Activated B cell treated with CpG ODN at 0.5 μM for 24 hours (primary cell): Measurements from ENCODE around the gene RETREG3. TPM values are rescaled to one million over a fixed set of nuclear protein-coding genes. Genes with fewer than 3 reads are reported as not detected.
"Not testable (repeated sequence)": the region's sequence is repeated elsewhere in the genome, so short reads cannot be mapped to it uniquely, and the experiment has no call there.

Source experiments
- ATAC-seq: fragments of 200-7000 bp; cut with Tn5 transposase; one replicate; pipeline ENCODE4 v1.10.0; 2021; ENCODE audit warnings: low read depth, mild to moderate bottlenecking, moderate library complexity
- CTCF ChIA-PET: fragments of 350-600 bp; sonication (Branson Sonifier 250); formaldehyde crosslinking; loops from one replicate; lab custom pipeline; 2021; ENCODE audit warnings: antibody characterized with exemption; lab: Charles Lee
- POLR2A ChIA-PET: fragments of 350-600 bp; sonication (Branson Sonifier 250); formaldehyde crosslinking; loops from one replicate; lab custom pipeline; 2021; ENCODE audit warnings: antibody characterized with exemption; lab: Charles Lee
- DNase-seq: peaks from one replicate; pipeline ENCODE4 v3.0.0; 2022
- H3K27ac Mint-ChIP-seq: one replicate; pipeline ENCODE4 v1.8.0; 2020; ENCODE audit warnings: mixed read lengths
- H3K27me3 Mint-ChIP-seq: one replicate; pipeline ENCODE4 v1.8.0; 2021; ENCODE audit warnings: mixed read lengths
- H3K36me3 Mint-ChIP-seq: one replicate; pipeline ENCODE4 v1.8.0; 2021; ENCODE audit warnings: low read depth, mixed read lengths
- H3K4me1 Mint-ChIP-seq: one replicate; pipeline ENCODE4 v1.8.0; 2021; ENCODE audit warnings: mixed read lengths
- H3K4me3 Mint-ChIP-seq: one replicate; pipeline ENCODE4 v1.8.0; 2020; ENCODE audit warnings: mild to moderate bottlenecking, mixed read lengths
- H3K9me3 Mint-ChIP-seq: one replicate; pipeline ENCODE4 v1.8.0; 2020; ENCODE audit warnings: mixed read lengths
- CTCF ChIP-seq: fragments of 200-600 bp; IDR thresholded peaks from one replicate; pipeline ENCODE4 v1.8.0; 2022; ENCODE audit warnings: antibody characterized with exemption, mild to moderate bottlenecking
- intact Hi-C: fragments of 100-400 bp; cut with micrococcal nuclease; formaldehyde crosslinking; loops from one replicate; pipeline ENCODE4 v1.15.1; 2024
- total RNA-seq: library from RNA; stranded (reverse); gene quantifications from 2 replicates; pipeline ENCODE4 v1.2.3, GENCODE V29; 2022

The RETREG3 gene
- total RNA-seq, 1 donor from 2014 or later = 63.5 TPM

- CTCF ChIA-PET = interaction anchor here (2.2 kb wide), 1 partner anchor 23 kb away, joined by 11 read pairs; the partner anchor contains the start of gene PSMC3IP
- intact Hi-C loops = no loop called here
Measured at GRCh38 chr17:42555122-42555622, 54.0 kb downstream of the RETREG3 start.

GRCh38 chr17:42554250-42555121 lies 54.7 kb downstream of the RETREG3 start:
- CTCF ChIA-PET = interaction anchor here (2.2 kb wide), 1 partner anchor 24 kb away, joined by 11 read pairs; the partner anchor contains the start of gene PSMC3IP
- no peaks in the 10 kb centered on the region for H3K27me3 Mint-ChIP-seq
- H3K36me3 Mint-ChIP-seq = peaks cover 2% of the 10 kb centered on the region
- no peaks in the 10 kb centered on the region for H3K9me3 Mint-ChIP-seq
- peak overlapping the region; percentile 93 for H3K27ac Mint-ChIP-seq
- intact Hi-C loops = loop anchor here (1.0 kb wide), 4 partner anchors 8 to 55 kb away; partner anchors contain the start of genes COASY, NAGLU, RETREG3 and TUBG1
- peaks cover 27% of the 10 kb centered on the region for H3K4me1 Mint-ChIP-seq
- H3K4me3 Mint-ChIP-seq = peak overlapping the region; percentile 93
- no peak for TF ChIP-seq CTCF
- DNase-seq = peak; percentile 88
- POLR2A ChIA-PET = interaction anchor here (0.6 to 2.7 kb wide), 34 partner anchors 9 to 807 kb away, joined by 3 to 33 read pairs (median 4); partner anchors contain the start of genes BECN1, COA3, MLX and NAGLU
- peak; percentile 89 for ATAC-seq

More at GRCh38 chr17:42555122-42555622, 54.0 kb downstream of the RETREG3 start:
- Mint-ChIP-seq H3K27ac (peak overlapping the region; percentile 93), H3K4me3 (peak overlapping the region; percentile 93), H3K36me3 (peaks cover 2% of the 10 kb centered on the region), H3K9me3 (no peaks in the 10 kb centered on the region), H3K4me1 (peaks cover 27% of the 10 kb centered on the region), H3K27me3 (no peaks in the 10 kb centered on the region)
- DNase-seq (no peak), ATAC-seq (peak; percentile 4)
- POLR2A ChIA-PET = interaction anchor here (0.6 to 2.7 kb wide), 30 partner anchors 8 to 807 kb away, joined by 3 to 33 read pairs (median 4); partner anchors contain the start of genes BECN1, COA3, MLX and NAGLU
- no peak for TF ChIP-seq CTCF

GRCh38 chr17:42553866-42554249 lies 55.3 kb downstream of the RETREG3 start:
- no peak for TF ChIP-seq CTCF
- peak overlapping the region; percentile 93 for H3K4me3 Mint-ChIP-seq
- DNase-seq (no peak), ATAC-seq (no peak)
- peak overlapping the region; percentile 93 for H3K27ac Mint-ChIP-seq
- H3K4me1 Mint-ChIP-seq = peaks cover 32% of the 10 kb centered on the region
- H3K36me3 Mint-ChIP-seq = peaks cover 2% of the 10 kb centered on the region
- intact Hi-C loops = loop anchor here (1.0 kb wide), 4 partner anchors 8 to 55 kb away; partner anchors contain the start of genes COASY, NAGLU, RETREG3 and TUBG1
- ChIA-PET CTCF (interaction anchor here (2.2 kb wide), 1 partner anchor 24 kb away, joined by 11 read pairs; the partner anchor contains the start of gene PSMC3IP), POLR2A (interaction anchor here (0.8 to 2.7 kb wide), 18 partner anchors 8 to 808 kb away, joined by 3 to 33 read pairs (median 4); partner anchors contain the start of genes BECN1, MLX, NAGLU and PSMC3IP)
- no peaks in the 10 kb centered on the region for H3K27me3 Mint-ChIP-seq
- H3K9me3 Mint-ChIP-seq = no peaks in the 10 kb centered on the region

GRCh38 chr17:42553161-42553818 lies 55.9 kb downstream of the RETREG3 start:
- Mint-ChIP-seq H3K36me3 (peaks cover 2% of the 10 kb centered on the region), H3K4me3 (peak overlapping the region; percentile 93), H3K9me3 (no peaks in the 10 kb centered on the region), H3K4me1 (peaks cover 35% of the 10 kb centered on the region), H3K27me3 (no peaks in the 10 kb centered on the region), H3K27ac (peak overlapping the region; percentile 93)
- DNase-seq (no peak), ATAC-seq (no peak)
- no peak for TF ChIP-seq CTCF
- ChIA-PET CTCF (interaction anchor here (2.2 kb wide), 1 partner anchor 25 kb away, joined by 11 read pairs; the partner anchor contains the start of gene PSMC3IP), POLR2A (interaction anchor here (1.1 to 2.7 kb wide), 5 partner anchors 10 to 56 kb away, joined by 4 to 33 read pairs (median 26); partner anchors contain the start of genes MLX, NAGLU, PSMC3IP and RETREG3)
- intact Hi-C loops = no loop called here

GRCh38 chr17:42552736-42553135 lies 56.4 kb downstream of the RETREG3 start, which contains the start of gene HSD17B1:
Gene HSD17B1 (plus strand): TSS chr17:42552923. CDS start chr17:42552934, 11 bp downstream.
- H3K27me3 Mint-ChIP-seq, POLR2A ChIA-PET, intact Hi-C loops, H3K36me3 Mint-ChIP-seq, CTCF ChIA-PET, ATAC-seq, DNase-seq, H3K9me3 Mint-ChIP-seq: not testable (repeated sequence)
- Mint-ChIP-seq H3K27ac (peak within 1 kb of the TSS; percentile 93), H3K4me3 (peak within 1 kb of the TSS; percentile 93), H3K4me1 (peaks cover 37% of the 10 kb centered on the region)
